Mucosa of descending colon (tissue), 3 donors: ENCODE data around the gene FOSL2. TPM values are rescaled to one million over a fixed set of nuclear protein-coding genes. Genes with fewer than 3 reads are reported as not detected.
A peak's percentile ranks its signal among the peaks of the same experiment; 100 is the strongest.

Experiments
- ATAC-seq: fragments of 200-7000 bp; cut with Tn5 transposase; one replicate; pipeline ENCODE4 v1.9.1; 2020; ENCODE audit warnings: mild to moderate bottlenecking, moderate library complexity
- DNase-seq, 3 donors: peaks; one replicate each; pipeline ENCODE4 v3.0.0-alpha.2; 2020
- H3K36me3 ChIP-seq: fragments of 200-600 bp; one replicate; pipeline ENCODE4 v1.8.0; 2021; ENCODE audit warnings: low read depth, mild to moderate bottlenecking
- H3K4me1 ChIP-seq: fragments of 200-600 bp; one replicate; pipeline ENCODE4 v1.8.0; 2021; ENCODE audit warnings: low read depth, mild to moderate bottlenecking
- H3K4me3 ChIP-seq: fragments of 200-600 bp; one replicate; pipeline ENCODE4 v1.8.0; 2021; ENCODE audit warnings: mild to moderate bottlenecking
- H3K9me3 ChIP-seq: fragments of 200-600 bp; one replicate; pipeline ENCODE4 v1.8.0; 2021; ENCODE audit warnings: mild to moderate bottlenecking
- CTCF ChIP-seq: fragments of 200-600 bp; IDR thresholded peaks from one replicate; pipeline ENCODE4 v1.8.0; 2022; ENCODE audit warnings: antibody characterized with exemption, mild to moderate bottlenecking
- intact Hi-C, 2 donors: fragments of 100-400 bp; cut with DNase I in 1 of 2; cut with micrococcal nuclease in 1 of 2; formaldehyde crosslinking; loops; one replicate each; pipeline versions ENCODE4 v1.11.0 to v1.11.1; 2022; cut with DNase I, micrococcal nuclease
- total RNA-seq, 3 donors: library from RNA; stranded (reverse); fragmentation: NEBNext Ultra II Directional in 2 of 3; extraction: Animal tissue kit (Norgen Biotek cat#: 25700) in 2 of 3; gene quantifications; one replicate each; pipeline versions ENCODE4 v1.2.1 to v1.2.4, GENCODE V29; 2021 to 2023
- donor health status: DM: no; HTN: no; CAD: no; lungs with moderate emphysema.
- donor health status: DM: no; HTN: no; CAD: no.
- donor health status: DM: no; HTN: yes; CAD: no.

The FOSL2 gene
- total RNA-seq, 3 donors from 2014 or later, result 160 to 166 (median 162) TPM

DNA sequence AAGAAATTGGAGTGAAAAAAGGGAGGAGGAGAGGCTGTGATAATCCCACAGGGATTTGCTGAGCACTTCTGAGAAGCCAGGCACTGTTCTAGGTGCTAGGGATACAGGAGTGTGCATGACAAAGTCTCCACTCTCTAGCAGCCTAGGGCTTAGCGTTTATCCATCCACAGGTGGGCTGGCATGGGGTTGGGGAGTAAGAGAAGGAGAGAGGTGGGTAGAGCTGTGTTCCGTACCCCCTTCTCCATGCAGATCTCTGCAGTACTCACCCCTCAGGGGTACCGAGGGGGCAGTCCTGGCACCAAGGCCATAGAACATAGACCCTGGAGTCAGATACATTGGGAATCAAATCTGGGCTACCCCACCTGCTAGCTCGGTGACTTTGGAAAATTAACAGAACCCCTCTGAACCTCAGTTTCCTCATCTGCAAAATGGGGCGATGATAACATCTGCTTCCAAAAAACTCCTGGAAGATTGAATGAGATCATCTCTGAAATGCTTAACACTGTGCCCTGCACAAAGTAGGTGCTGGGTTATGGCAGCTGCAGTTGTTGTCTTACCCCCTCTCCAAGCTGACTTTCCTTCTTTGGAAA lies 18.6 kb downstream of the FOSL2 start:
- ATAC-seq (no peak), DNase-seq (no peak)
- Histone ChIP-seq H3K4me1 (peaks cover 50% of the 10 kb centered on the region), H3K36me3 (peaks cover 22% of the 10 kb centered on the region), H3K4me3 (no peak overlapping the region), H3K9me3 (no peaks in the 10 kb centered on the region)
- intact Hi-C loops, result no loop called here
- no peak for TF ChIP-seq CTCF

GRCh38 chr2:28411956-28412609 lies 19.4 kb downstream of the FOSL2 start:
- TF ChIP-seq CTCF, result no peak
- Histone ChIP-seq H3K4me1 (peaks cover 44% of the 10 kb centered on the region), H3K4me3 (no peak overlapping the region), H3K9me3 (no peaks in the 10 kb centered on the region), H3K36me3 (peaks cover 22% of the 10 kb centered on the region)
- intact Hi-C loops, result no loop called here
- no peak for DNase-seq
- ATAC-seq, result no peak

DNA sequence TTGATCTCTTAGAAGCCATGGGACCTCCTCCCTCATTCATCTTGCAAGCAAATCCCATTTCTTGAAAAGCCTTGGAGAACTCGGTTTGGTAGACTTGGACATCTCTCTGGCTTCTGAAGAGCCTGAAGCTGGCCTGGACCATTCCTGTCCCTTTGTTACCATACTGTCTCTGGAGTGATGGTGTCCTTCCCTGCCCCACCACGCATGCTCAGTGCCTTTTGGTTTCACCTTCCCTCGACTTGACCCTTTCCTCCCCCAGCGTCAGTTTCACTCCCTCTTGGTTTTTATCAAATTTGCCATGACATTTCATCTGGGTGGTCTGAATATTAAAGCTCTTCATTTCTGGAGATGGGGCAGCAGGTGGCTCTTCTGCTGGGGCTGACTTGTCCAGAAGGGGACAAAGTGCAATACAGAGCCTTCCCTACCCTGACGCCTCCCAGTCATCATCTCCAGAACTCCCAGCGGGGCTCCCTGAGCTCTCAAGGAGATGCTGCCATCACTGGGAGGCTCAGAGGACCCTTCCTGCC lies 20.0 kb downstream of the FOSL2 start:
- Histone ChIP-seq H3K36me3 (peaks cover 22% of the 10 kb centered on the region), H3K4me3 (no peak overlapping the region), H3K4me1 (peaks cover 42% of the 10 kb centered on the region), H3K9me3 (no peaks in the 10 kb centered on the region)
- TF ChIP-seq CTCF, result no peak
- intact Hi-C loops, result no loop called here
- peak in 1 of 3 donors; percentile 27 for DNase-seq
- peak; percentile 2 for ATAC-seq

DNA sequence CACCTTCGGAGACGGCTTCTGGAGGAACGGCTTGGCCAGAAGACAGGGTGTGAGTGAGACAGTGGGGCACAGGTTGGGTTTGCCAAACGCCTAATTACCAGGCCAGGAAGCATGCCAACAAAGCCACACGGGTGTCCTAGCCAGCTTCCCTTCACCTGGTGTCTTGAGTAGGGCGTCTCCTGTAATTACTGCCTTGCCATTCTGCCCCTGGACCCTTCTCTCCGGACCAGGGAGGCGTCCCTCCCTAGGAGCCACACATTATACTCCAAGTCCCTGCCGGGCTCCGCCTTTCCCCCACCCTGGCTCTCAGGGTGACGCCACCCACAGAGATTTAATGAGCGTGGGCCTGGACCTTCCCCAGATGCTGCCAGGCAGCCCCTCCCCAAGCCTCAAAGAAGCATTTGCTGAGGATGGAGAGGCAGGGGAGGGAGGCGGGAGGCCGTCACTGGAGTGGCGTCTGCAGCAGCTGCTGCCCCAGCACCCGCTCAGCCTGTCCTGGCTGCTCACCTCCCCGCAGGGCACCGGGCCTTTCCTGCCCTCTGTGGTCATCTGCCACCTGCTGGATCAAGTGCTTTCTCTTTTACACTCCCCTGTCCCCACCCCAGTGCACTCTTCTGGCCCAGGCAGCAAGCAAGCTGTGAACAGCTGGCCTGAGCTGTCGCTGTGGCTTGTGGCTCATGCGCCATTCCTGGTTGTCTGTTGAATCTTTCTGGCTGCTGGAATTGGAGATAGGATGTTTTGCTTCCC lies 20.7 kb downstream of the FOSL2 start:
- intact Hi-C loops, result no loop called here
- Histone ChIP-seq H3K4me1 (peaks cover 39% of the 10 kb centered on the region), H3K4me3 (no peak overlapping the region), H3K9me3 (no peaks in the 10 kb centered on the region), H3K36me3 (peaks cover 22% of the 10 kb centered on the region)
- DNase-seq (peak; percentile 60 to 74 (median 66)), ATAC-seq (peak; percentile 63)
- no peak for TF ChIP-seq CTCF

DNA sequence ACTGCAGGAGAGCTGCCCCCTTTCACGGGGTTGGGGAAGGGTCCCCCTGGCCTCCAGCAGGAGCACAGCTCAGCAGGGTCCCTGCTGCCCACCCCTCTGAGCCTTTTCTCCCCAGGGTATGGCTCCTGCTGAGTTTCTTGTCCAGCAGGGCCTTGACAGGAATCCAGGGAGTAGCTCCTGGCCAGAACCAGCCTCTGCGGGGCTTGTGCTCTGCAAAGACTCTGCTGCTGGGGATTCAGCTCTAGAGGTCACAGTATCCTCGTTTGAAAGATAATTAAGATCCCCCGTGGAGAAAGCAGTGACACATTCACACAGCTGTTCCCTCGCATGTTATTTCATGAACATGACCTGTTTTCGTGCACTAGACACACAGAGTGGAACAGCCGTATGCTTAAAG lies 21.2 kb downstream of the FOSL2 start:
- H3K4me3 ChIP-seq, result no peak overlapping the region
- no peak for TF ChIP-seq CTCF
- intact Hi-C loops, result no loop called here
- no peaks in the 10 kb centered on the region for H3K9me3 ChIP-seq
- DNase-seq (no peak), ATAC-seq (no peak)
- peaks cover 37% of the 10 kb centered on the region for H3K4me1 ChIP-seq
- H3K36me3 ChIP-seq, result peaks cover 22% of the 10 kb centered on the region
